ENCODE results near the gene USE1. TPM values are rescaled to one million over a fixed set of nuclear protein-coding genes. Genes with fewer than 3 reads are reported as not detected.
"Not testable (repeated sequence)": the region's sequence is repeated elsewhere in the genome, so short reads cannot be mapped to it uniquely, and the experiment has no call there.

USE1 gene
- total and polyA plus RNA-seq, 7 donors: 22.5 to 45.3 (median 34.7) TPM

- no peak overlapping the region for H3K27ac ChIP-seq
- no peak overlapping the region for H3K4me3 ChIP-seq
- TF ChIP-seq POLR2A (IDR thresholded peaks at IDR 0.05) (no peak), EP300 (IDR thresholded peaks at IDR 0.05) (no peak), CTCF (IDR thresholded peaks at IDR 0.05) (no peak), POLR2AphosphoS5 (IDR thresholded peaks at IDR 0.05) (no peak)
- DNase-seq: no peak
- H3K27me3 ChIP-seq: no peaks in the 10 kb centered on the region
- no peaks in the 10 kb centered on the region for H3K4me1 ChIP-seq
- intact Hi-C loops (cut with DNase I): no loop called here
- H3K36me3 ChIP-seq: peaks cover 15 to 82% (median 52%) of the 10 kb centered on the region in 4 donors
- no peaks in the 10 kb centered on the region for H3K9me3 ChIP-seq
- 50 to 84% methylated on average over 11 of the region's 11 CpGs for WGBS, 2 donors
Observed at GRCh38 chr19:17183858-17184321, 31.3 kb upstream of the USE1 start.

- no peak for TF ChIP-seq CTCF (IDR thresholded peaks at IDR 0.05)
- no peak for TF ChIP-seq POLR2AphosphoS5 (IDR thresholded peaks at IDR 0.05)
- TF ChIP-seq POLR2A (IDR thresholded peaks at IDR 0.05): no peak
- no peak for TF ChIP-seq EP300 (IDR thresholded peaks at IDR 0.05)
- intact Hi-C loops (cut with DNase I): no loop called here
- no peak for DNase-seq
- Histone ChIP-seq H3K4me1 (no peaks in the 10 kb centered on the region), H3K27ac (no peak overlapping the region), H3K27me3 (no peaks in the 10 kb centered on the region), H3K4me3 (no peak overlapping the region), H3K36me3 (peaks cover 20 to 84% (median 58%) of the 10 kb centered on the region in 4 donors), H3K9me3 (no peaks in the 10 kb centered on the region)
- 68 to 89% methylated on average over 12 of the region's 12 CpGs for WGBS, 2 donors
Observed at GRCh38 chr19:17184371-17184841, 30.8 kb upstream of the USE1 start.

- H3K9me3 ChIP-seq: no peaks in the 10 kb centered on the region
- WGBS, 2 donors: 93 to 95% methylated on average over 8 of the region's 8 CpGs
- no peak overlapping the region for H3K27ac ChIP-seq
- H3K4me1 ChIP-seq: no peaks in the 10 kb centered on the region
- TF ChIP-seq CTCF (IDR thresholded peaks at IDR 0.05): no peak
- TF ChIP-seq EP300 (IDR thresholded peaks at IDR 0.05): no peak
- no peak for TF ChIP-seq POLR2AphosphoS5 (IDR thresholded peaks at IDR 0.05)
- no peak for TF ChIP-seq POLR2A (IDR thresholded peaks at IDR 0.05)
- intact Hi-C loops (cut with DNase I): no loop called here
- H3K36me3 ChIP-seq: peaks cover 22 to 94% (median 66%) of the 10 kb centered on the region in 4 donors
- DNase-seq: no peak
- H3K27me3 ChIP-seq: no peaks in the 10 kb centered on the region
- no peak overlapping the region for H3K4me3 ChIP-seq
Observed at GRCh38 chr19:17185590-17185989, 29.6 kb upstream of the USE1 start.

GRCh38 chr19:17191736-17192135 lies 23.4 kb upstream of the USE1 start:
- peaks cover 55 to 91% (median 86%) of the 10 kb centered on the region in 4 donors for H3K36me3 ChIP-seq
- WGBS, 2 donors: 77 to 87% methylated on average over 6 of the region's 6 CpGs
- H3K27ac ChIP-seq: not testable (repeated sequence)

GRCh38 chr19:17192751-17193150 lies 22.4 kb upstream of the USE1 start:
- Histone ChIP-seq H3K36me3 (peaks cover 50 to 88% (median 81%) of the 10 kb centered on the region in 4 donors), H3K27ac (no peak overlapping the region)

More at GRCh38 chr19:17191736-17192135, 23.4 kb upstream of the USE1 start:
- DNase-seq; H3K4me3 ChIP-seq; intact Hi-C loops (cut with DNase I); H3K9me3 ChIP-seq; H3K4me1 ChIP-seq; H3K27me3 ChIP-seq: not testable (repeated sequence)

More at GRCh38 chr19:17192751-17193150, 22.4 kb upstream of the USE1 start:
- no peaks in the 10 kb centered on the region for H3K9me3 ChIP-seq
- TF ChIP-seq POLR2AphosphoS5 (IDR thresholded peaks at IDR 0.05) (no peak), EP300 (IDR thresholded peaks at IDR 0.05) (no peak), CTCF (IDR thresholded peaks at IDR 0.05) (no peak), POLR2A (IDR thresholded peaks at IDR 0.05) (no peak)
- no peaks in the 10 kb centered on the region for H3K4me1 ChIP-seq
- no peak for DNase-seq
- H3K4me3 ChIP-seq: no peak overlapping the region
- no peaks in the 10 kb centered on the region for H3K27me3 ChIP-seq
- WGBS, 2 donors: 97 to 98% methylated on average over 26 of the region's 26 CpGs
- intact Hi-C loops (cut with DNase I): no loop called here

Data from sigmoid colon (tissue), 7 donors.